ENCODE measurements around the gene OR52N2. TPM values are rescaled to one million over a fixed set of nuclear protein-coding genes. Genes with fewer than 3 reads are reported as not detected.

The OR52N2 gene
- total RNA-seq, 1 donor from 2014 or later, result not detected

- H3K36me3 Mint-ChIP-seq, result no peaks in the 10 kb centered on the region
- H3K27me3 Mint-ChIP-seq, result peaks cover 21% of the 10 kb centered on the region
- no peak overlapping the region for H3K4me3 Mint-ChIP-seq
- H3K27ac Mint-ChIP-seq, result no peak overlapping the region
- no peak for TF ChIP-seq CTCF (conservative IDR thresholded peaks at IDR 0.05)
- peaks cover 9% of the 10 kb centered on the region for H3K4me1 Mint-ChIP-seq (ENCODE audit: unreplicated experiment)
- H3K9me3 Mint-ChIP-seq, result peaks cover 6% of the 10 kb centered on the region
- DNase-seq (ENCODE audit: extremely low spot score, unreplicated experiment), result no peak
Observed at GRCh38 chr11:5803982-5804381, 4.7 kb upstream of the OR52N2 start.

GRCh38 chr11:5807580-5807979 is 1.1 kb upstream of the OR52N2 start:
- Mint-ChIP-seq H3K27me3 (peaks cover 34% of the 10 kb centered on the region), H3K36me3 (no peaks in the 10 kb centered on the region), H3K4me3 (no peak overlapping the region), H3K9me3 (peaks cover 6% of the 10 kb centered on the region), H3K27ac (no peak overlapping the region), H3K4me1 (ENCODE audit: unreplicated experiment) (peaks cover 10% of the 10 kb centered on the region)
- no peak for TF ChIP-seq CTCF (conservative IDR thresholded peaks at IDR 0.05)
- DNase-seq (ENCODE audit: extremely low spot score, unreplicated experiment), result no peak

- H3K4me3 Mint-ChIP-seq, result peak overlapping the region; percentile 87
- peak overlapping the region; percentile 77 for H3K27ac Mint-ChIP-seq
- TF ChIP-seq CTCF (conservative IDR thresholded peaks at IDR 0.05), result no peak
- DNase-seq (ENCODE audit: extremely low spot score, unreplicated experiment), result no peak
- H3K27me3 Mint-ChIP-seq, result peaks cover 29% of the 10 kb centered on the region
- H3K9me3 Mint-ChIP-seq, result peaks cover 4% of the 10 kb centered on the region
- H3K4me1 Mint-ChIP-seq (ENCODE audit: unreplicated experiment), result peaks cover 10% of the 10 kb centered on the region
- no peaks in the 10 kb centered on the region for H3K36me3 Mint-ChIP-seq
Observed at GRCh38 chr11:5809122-5809519, 397 bp downstream of the OR52N2 start.

GRCh38 chr11:5809905-5810795 is 1.4 kb downstream of the OR52N2 start:
- Mint-ChIP-seq H3K4me3 (no peak overlapping the region), H3K9me3 (no peaks in the 10 kb centered on the region), H3K27me3 (peaks cover 25% of the 10 kb centered on the region), H3K36me3 (no peaks in the 10 kb centered on the region), H3K27ac (no peak overlapping the region), H3K4me1 (ENCODE audit: unreplicated experiment) (peaks cover 10% of the 10 kb centered on the region)
- no peak for DNase-seq (ENCODE audit: extremely low spot score, unreplicated experiment)
- TF ChIP-seq CTCF (conservative IDR thresholded peaks at IDR 0.05), result no peak

- no peak for TF ChIP-seq CTCF (conservative IDR thresholded peaks at IDR 0.05)
- Mint-ChIP-seq H3K9me3 (no peaks in the 10 kb centered on the region), H3K4me1 (ENCODE audit: unreplicated experiment) (no peaks in the 10 kb centered on the region), H3K36me3 (no peaks in the 10 kb centered on the region), H3K27me3 (peaks cover 1% of the 10 kb centered on the region), H3K4me3 (no peak overlapping the region), H3K27ac (no peak overlapping the region)
- DNase-seq (ENCODE audit: extremely low spot score, unreplicated experiment), result no peak
Observed at GRCh38 chr11:5815534-5815933, 6.8 kb downstream of the OR52N2 start.

All from type B pancreatic cell (in vitro differentiated cells).